ENCODE results near the gene GPR42. TPM values are rescaled to one million over a fixed set of nuclear protein-coding genes. Genes with fewer than 3 reads are reported as not detected.

Gene GPR42
- total and polyA plus RNA-seq, 2 experiments from 2014 or later, result not detected

DNA sequence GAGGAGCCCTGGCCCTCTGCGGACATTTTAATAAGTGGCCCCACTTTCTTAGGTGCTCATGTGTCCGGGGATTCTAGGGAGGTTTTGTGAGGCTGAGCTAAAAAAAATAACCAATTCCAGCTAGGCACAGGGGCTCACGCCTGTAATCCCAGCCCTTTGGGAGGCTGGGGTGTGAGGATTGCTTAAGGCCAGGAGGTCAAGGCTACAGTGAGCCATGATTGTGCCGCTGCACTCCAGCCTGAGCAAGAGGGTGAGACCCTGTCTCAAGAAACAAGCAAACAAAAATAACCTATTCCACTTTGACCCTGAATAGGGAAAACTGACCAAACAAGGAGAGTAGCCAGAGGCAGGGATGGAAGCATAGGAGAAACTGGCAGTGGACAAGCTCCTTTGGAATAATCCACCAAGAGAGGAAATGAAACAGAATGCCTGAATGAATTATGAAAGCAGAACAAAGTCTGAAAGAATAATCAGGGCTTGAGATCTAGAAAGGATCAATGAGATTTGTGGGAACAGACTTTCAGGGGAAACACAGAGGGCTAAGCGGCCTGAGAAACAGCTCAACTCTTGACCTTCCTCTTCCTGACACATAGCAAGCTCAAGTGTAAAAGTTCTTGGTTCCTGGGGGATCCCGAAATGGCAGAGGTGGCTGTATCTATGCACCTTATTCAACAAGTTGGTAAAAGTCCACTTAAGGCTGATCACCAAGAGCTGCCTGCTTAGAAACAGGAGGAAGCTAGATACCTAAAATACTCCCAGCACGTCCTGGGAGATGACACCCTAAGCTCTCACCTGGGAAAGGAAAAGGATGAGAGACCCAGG lies 47.1 kb downstream of the GPR42 start:
- H3K27ac ChIP-seq, result no peak overlapping the region
- DNase-seq (ENCODE audit: low spot score), result no peak
- H3K4me3 ChIP-seq, result no peak overlapping the region
- H4K20me1 ChIP-seq (ENCODE audit: insufficient read depth, poor library complexity, severe bottlenecking), result no peaks in the 10 kb centered on the region
- H3K79me2 ChIP-seq, result no peaks in the 10 kb centered on the region
- H3K9me3 ChIP-seq (ENCODE audit: low read depth), result no peaks in the 10 kb centered on the region
- peaks cover 4% of the 10 kb centered on the region for H3K4me1 ChIP-seq (ENCODE audit: insufficient read depth)
- peaks cover 6% of the 10 kb centered on the region for H3K27me3 ChIP-seq
- TF ChIP-seq, protein P1, sequence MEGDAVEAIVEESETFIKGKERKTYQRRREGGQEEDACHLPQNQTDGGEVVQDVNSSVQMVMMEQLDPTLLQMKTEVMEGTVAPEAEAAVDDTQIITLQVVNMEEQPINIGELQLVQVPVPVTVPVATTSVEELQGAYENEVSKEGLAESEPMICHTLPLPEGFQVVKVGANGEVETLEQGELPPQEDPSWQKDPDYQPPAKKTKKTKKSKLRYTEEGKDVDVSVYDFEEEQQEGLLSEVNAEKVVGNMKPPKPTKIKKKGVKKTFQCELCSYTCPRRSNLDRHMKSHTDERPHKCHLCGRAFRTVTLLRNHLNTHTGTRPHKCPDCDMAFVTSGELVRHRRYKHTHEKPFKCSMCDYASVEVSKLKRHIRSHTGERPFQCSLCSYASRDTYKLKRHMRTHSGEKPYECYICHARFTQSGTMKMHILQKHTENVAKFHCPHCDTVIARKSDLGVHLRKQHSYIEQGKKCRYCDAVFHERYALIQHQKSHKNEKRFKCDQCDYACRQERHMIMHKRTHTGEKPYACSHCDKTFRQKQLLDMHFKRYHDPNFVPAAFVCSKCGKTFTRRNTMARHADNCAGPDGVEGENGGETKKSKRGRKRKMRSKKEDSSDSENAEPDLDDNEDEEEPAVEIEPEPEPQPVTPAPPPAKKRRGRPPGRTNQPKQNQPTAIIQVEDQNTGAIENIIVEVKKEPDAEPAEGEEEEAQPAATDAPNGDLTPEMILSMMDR (IDR thresholded peaks at IDR 0.05; ENCODE audit: poor library complexity), result no peak
- TF ChIP-seq EZH2 (IDR thresholded peaks at IDR 0.05; ENCODE audit: borderline replicate concordance) (no peak), EZH2phosphoT487 (IDR thresholded peaks at IDR 0.05; ENCODE audit: low read depth, severe bottlenecking, unreplicated experiment) (no peak)
- H3K9me2 ChIP-seq (replicated peaks; ENCODE audit: insufficient read depth), result no peaks in the 10 kb centered on the region
- WGBS (ENCODE audit: low lambda C conversion rate, missing lambda C conversion rate), result 88% methylated on average over 7 of the region's 7 CpGs
- no peak overlapping the region for H2AFZ ChIP-seq
- H3K36me3 ChIP-seq (replicated peaks; ENCODE audit: insufficient read depth, low read depth), result no peaks in the 10 kb centered on the region
- H3K4me2 ChIP-seq, result no peak overlapping the region

DNA sequence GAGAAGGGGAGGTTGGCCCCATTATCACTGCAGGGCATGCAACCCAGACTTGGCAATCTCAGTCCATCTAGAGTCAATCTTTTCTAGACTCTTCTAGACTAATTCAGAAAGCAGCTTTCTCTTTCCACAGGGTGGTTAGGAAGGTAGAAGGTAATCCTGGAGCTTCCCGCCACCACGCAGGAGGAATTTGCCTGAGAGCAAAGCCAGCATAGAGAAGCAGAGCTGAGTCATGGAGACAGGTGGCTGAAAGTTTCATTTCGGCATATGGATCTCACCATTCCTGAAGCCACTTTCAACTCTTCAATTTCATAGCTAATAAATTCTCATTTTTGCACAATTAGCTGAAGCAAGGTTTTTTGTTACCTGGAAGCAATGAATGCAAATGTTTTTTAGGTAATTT lies 48.2 kb downstream of the GPR42 start:
- H3K79me2 ChIP-seq, result no peaks in the 10 kb centered on the region
- no peaks in the 10 kb centered on the region for H3K9me2 ChIP-seq (replicated peaks; ENCODE audit: insufficient read depth)
- DNase-seq (ENCODE audit: low spot score), result no peak
- no peaks in the 10 kb centered on the region for H3K9me3 ChIP-seq (ENCODE audit: low read depth)
- H3K27ac ChIP-seq, result no peak overlapping the region
- peaks cover 4% of the 10 kb centered on the region for H3K4me1 ChIP-seq (ENCODE audit: insufficient read depth)
- WGBS (ENCODE audit: low lambda C conversion rate, missing lambda C conversion rate), result 62% methylated on average over 3 of the region's 3 CpGs
- no peaks in the 10 kb centered on the region for H4K20me1 ChIP-seq (ENCODE audit: insufficient read depth, poor library complexity, severe bottlenecking)
- no peak overlapping the region for H3K4me3 ChIP-seq
- H3K27me3 ChIP-seq, result peaks cover 6% of the 10 kb centered on the region
- H2AFZ ChIP-seq, result no peak overlapping the region
- no peak for TF ChIP-seq EZH2phosphoT487 (IDR thresholded peaks at IDR 0.05; ENCODE audit: low read depth, severe bottlenecking, unreplicated experiment)
- no peak for TF ChIP-seq EZH2 (IDR thresholded peaks at IDR 0.05; ENCODE audit: borderline replicate concordance)
- TF ChIP-seq, protein P1 (IDR thresholded peaks at IDR 0.05; ENCODE audit: poor library complexity), result no peak
- no peaks in the 10 kb centered on the region for H3K36me3 ChIP-seq (replicated peaks; ENCODE audit: insufficient read depth, low read depth)
- no peak overlapping the region for H3K4me2 ChIP-seq

DNA sequence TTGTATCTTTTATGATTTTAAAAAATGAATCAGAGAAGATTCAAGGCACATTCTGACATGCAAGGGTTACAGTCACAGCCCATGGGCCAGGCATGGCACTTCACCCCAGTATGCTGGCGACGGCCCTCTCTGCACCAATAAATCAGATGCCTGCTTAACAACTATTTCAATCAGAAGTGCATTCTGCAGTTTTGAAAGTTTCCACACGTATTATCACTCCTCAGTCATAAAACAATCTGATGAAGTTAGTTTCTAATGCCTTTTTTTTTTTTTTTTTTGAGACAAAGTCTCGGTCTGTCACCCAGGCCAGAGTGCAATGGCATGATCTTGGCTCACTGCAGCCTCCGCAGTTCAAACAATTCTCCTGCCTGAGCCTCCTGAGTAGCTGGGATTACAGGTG lies 48.9 kb downstream of the GPR42 start:
- H3K9me3 ChIP-seq (ENCODE audit: low read depth), result no peaks in the 10 kb centered on the region
- peaks cover 4% of the 10 kb centered on the region for H3K4me1 ChIP-seq (ENCODE audit: insufficient read depth)
- TF ChIP-seq EZH2phosphoT487 (IDR thresholded peaks at IDR 0.05; ENCODE audit: low read depth, severe bottlenecking, unreplicated experiment) (no peak), EZH2 (IDR thresholded peaks at IDR 0.05; ENCODE audit: borderline replicate concordance) (no peak)
- TF ChIP-seq, protein P1 (IDR thresholded peaks at IDR 0.05; ENCODE audit: poor library complexity), result no peak
- no peaks in the 10 kb centered on the region for H3K79me2 ChIP-seq
- no peaks in the 10 kb centered on the region for H3K9me2 ChIP-seq (replicated peaks; ENCODE audit: insufficient read depth)
- H2AFZ ChIP-seq, result no peak overlapping the region
- DNase-seq (ENCODE audit: low spot score), result no peak
- H3K36me3 ChIP-seq (replicated peaks; ENCODE audit: insufficient read depth, low read depth), result no peaks in the 10 kb centered on the region
- H3K4me2 ChIP-seq, result no peak overlapping the region
- 79% methylated on average over 5 of the region's 5 CpGs for WGBS (ENCODE audit: low lambda C conversion rate, missing lambda C conversion rate)
- H3K27ac ChIP-seq, result peak overlapping the region; percentile 81
- no peak overlapping the region for H3K4me3 ChIP-seq
- no peaks in the 10 kb centered on the region for H4K20me1 ChIP-seq (ENCODE audit: insufficient read depth, poor library complexity, severe bottlenecking)
- H3K27me3 ChIP-seq, result peaks cover 6% of the 10 kb centered on the region

Measured in hepatocyte (in vitro differentiated cells).